Ovary (tissue), 9 donors: ENCODE measurements around the gene LTB. TPM values are rescaled to one million over a fixed set of nuclear protein-coding genes. Genes with fewer than 3 reads are reported as not detected.

ENCODE experiments used
- DNase-seq, 5 donors: peaks; one replicate each; pipeline ENCODE4 v3.0.0-alpha.2; 2019 to 2020
- H3K27ac ChIP-seq, 2 donors: fragments of 200-600 bp; one replicate each; pipeline versions ENCODE4 v1.5.1 to v1.8.0; 2019 to 2022
- H3K27me3 ChIP-seq: fragments of 200-600 bp; one replicate; pipeline ENCODE4 v1.8.0; 2022
- H3K36me3 ChIP-seq: fragments of 200-600 bp; sonication (generic); one replicate; pipeline ENCODE4 v1.5.1; 2019
- H3K4me1 ChIP-seq: one replicate; pipeline ENCODE4 v1.8.1; 2013; ENCODE audit warnings: mild to moderate bottlenecking, moderate library complexity; ENCODE audit not compliant: insufficient read depth
- H3K4me3 ChIP-seq: fragments of 200-600 bp; sonication (generic); one replicate; pipeline ENCODE4 v1.5.1; 2017
- H3K9me3 ChIP-seq, 2 donors: fragments of 200-600 bp in 1 of 2; sonication (generic) in 1 of 2; one replicate each; pipeline versions ENCODE4 v1.5.1 to v1.8.1; 2013 to 2019; ENCODE audit warnings: mild to moderate bottlenecking in 1 of 2, moderate library complexity in 1 of 2
- EP300 ChIP-seq: sonication (generic); formaldehyde crosslinking; IDR thresholded peaks from one replicate; pipeline ENCODE4 v1.6.1; 2017; ENCODE audit warnings: antibody characterized with exemption
- POLR2A ChIP-seq: fragments of 450-650 bp; IDR thresholded peaks from one replicate; pipeline ENCODE4 v1.6.1; 2017; ENCODE audit warnings: antibody characterized with exemption, mild to moderate bottlenecking, moderate library complexity
- WGBS, 3 donors: extraction: QIAGEN DNeasy Blood & Tissue Kit in 1 of 3; methylation state at CpG; one replicate each; pipeline versions ENCODE4 v1.1.5 to v1.1.7; 2013 to 2017; 5-methylcytosine and 5-hydroxymethylcytosine counted together
- intact Hi-C, 4 donors: fragments of 100-400 bp; cut with DNase I; formaldehyde crosslinking; loops; one replicate each; pipeline versions ENCODE4 v1.11.0 to v1.15.1; 2022 to 2023
- polyA plus RNA-seq, 2 donors: library from polyadenylated mRNA; stranded (reverse); fragments of 200-250 nt in 1 of 2; fragments of 350-450 nt in 1 of 2; fragmentation: Illumina TruSeq in 1 of 2; extraction: RNeasy Lipid Tissue Mini Kit (QIAGEN cat#74804) in 1 of 2; gene quantifications; one replicate each; pipeline ENCODE4 v1.2.3, GENCODE V29; 2013 to 2014
- total RNA-seq, 7 donors: library from RNA; depleted of rRNA in 2 of 7; stranded (reverse); fragments of >200 nt in 2 of 7; fragmentation: NEBNext Ultra II Directional in 3 of 7; extraction: Animal tissue kit (Norgen Biotek cat#: 25700) in 3 of 7; gene quantifications; one replicate each; pipeline versions ENCODE4 v1.1.0 to v1.2.4, GENCODE V29; 2016 to 2023
- TF ChIP-seq, protein P1 (sequence below), 3 donors: fragments of 450-650 bp in 2 of 3; fragments of 200-600 bp in 1 of 3; IDR thresholded peaks; one replicate each; pipeline versions ENCODE4 v1.5.1 to v1.8.0; 2016 to 2022; ENCODE audit warnings: antibody characterized with exemption in 3 of 3, mild to moderate bottlenecking in 1 of 3
- donor health status: DM: no; HTN: no; CAD: no; lungs with moderate emphysema.
- donor health status: DM: no; HTN: no; CAD: no.
- donor health status: Bipolar disorder and iron deficiency.
- donor health status: DM: yes; HTN: yes; CAD: no.
- donor health status: DM: no; HTN: no; CAD: no.
- donor health status: DM: yes; HTN: yes; CAD: no.

LTB gene
- total and polyA plus RNA-seq, 9 donors = 0.42 to 1.8 (median 0.60) TPM; not detected in 3

DNA sequence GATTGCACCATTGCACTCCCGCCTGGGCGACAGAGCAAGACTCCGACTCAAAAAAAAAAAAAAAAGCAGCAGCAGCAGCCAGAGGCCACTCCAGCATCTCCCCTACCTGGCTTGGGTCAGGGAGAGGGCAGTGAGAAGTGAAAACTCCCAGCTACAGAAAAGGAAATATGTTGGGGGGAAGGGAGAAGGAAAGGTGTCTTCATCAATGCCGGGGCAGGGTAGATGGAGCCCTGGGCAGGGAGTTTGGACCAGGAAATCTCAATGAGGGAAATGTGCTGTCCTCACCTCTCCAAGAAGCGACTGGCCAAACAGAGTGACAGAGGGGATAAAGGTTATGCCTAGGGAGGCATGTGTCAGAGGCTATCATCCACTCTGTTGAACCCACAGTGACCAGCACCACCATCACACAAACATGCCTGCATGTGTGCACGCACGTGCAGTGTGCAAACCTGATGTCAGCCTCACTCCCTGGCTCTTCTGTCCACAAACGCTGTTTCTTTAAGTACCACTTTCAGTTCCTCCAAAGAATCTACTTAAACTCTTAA lies 31.9 kb upstream of the LTB start:
- Histone ChIP-seq H3K4me3 (no peak overlapping the region), H3K27ac (no peak overlapping the region), H3K4me1 (no peaks in the 10 kb centered on the region), H3K9me3 (no peaks in the 10 kb centered on the region), H3K27me3 (no peaks in the 10 kb centered on the region), H3K36me3 (no peaks in the 10 kb centered on the region)
- intact Hi-C loops = loop anchor here in 1 of 4 donors (10.0 kb wide), 1 partner anchor 69 kb away; the partner anchor contains the start of genes ATP6V1G2, DDX39B and NFKBIL1
- no peak for DNase-seq
- 78% methylated on average over 8 of the region's 8 CpGs for WGBS, 3 donors
- no peak for TF ChIP-seq POLR2A
- TF ChIP-seq, protein P1, sequence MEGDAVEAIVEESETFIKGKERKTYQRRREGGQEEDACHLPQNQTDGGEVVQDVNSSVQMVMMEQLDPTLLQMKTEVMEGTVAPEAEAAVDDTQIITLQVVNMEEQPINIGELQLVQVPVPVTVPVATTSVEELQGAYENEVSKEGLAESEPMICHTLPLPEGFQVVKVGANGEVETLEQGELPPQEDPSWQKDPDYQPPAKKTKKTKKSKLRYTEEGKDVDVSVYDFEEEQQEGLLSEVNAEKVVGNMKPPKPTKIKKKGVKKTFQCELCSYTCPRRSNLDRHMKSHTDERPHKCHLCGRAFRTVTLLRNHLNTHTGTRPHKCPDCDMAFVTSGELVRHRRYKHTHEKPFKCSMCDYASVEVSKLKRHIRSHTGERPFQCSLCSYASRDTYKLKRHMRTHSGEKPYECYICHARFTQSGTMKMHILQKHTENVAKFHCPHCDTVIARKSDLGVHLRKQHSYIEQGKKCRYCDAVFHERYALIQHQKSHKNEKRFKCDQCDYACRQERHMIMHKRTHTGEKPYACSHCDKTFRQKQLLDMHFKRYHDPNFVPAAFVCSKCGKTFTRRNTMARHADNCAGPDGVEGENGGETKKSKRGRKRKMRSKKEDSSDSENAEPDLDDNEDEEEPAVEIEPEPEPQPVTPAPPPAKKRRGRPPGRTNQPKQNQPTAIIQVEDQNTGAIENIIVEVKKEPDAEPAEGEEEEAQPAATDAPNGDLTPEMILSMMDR (IDR thresholded peaks at IDR 0.05) = no peak
- no peak for TF ChIP-seq EP300

DNA sequence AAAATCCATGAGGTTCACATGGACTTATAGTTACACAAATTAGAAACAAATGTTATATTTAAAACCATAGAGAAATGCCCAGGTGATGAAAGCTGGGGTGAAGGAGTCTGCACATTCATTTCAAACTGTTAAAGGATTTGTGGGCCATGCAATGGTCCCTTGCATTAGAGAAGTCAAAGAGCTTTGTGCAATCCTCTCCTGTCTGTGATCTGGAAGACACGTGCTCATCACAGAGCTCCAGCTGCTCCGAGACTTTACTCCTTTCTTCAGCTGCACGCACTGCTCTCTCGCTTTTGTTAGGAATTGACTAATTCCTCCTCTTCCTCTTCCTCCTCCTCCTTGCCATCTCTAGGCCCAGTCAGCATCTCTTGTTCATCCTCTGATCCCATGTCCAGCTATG lies 28.7 kb upstream of the LTB start:
- H3K4me1 ChIP-seq = no peaks in the 10 kb centered on the region
- H3K27ac ChIP-seq = no peak overlapping the region
- no peak for TF ChIP-seq EP300
- TF ChIP-seq POLR2A = no peak
- TF ChIP-seq, protein P1 (IDR thresholded peaks at IDR 0.05) = no peak
- H3K27me3 ChIP-seq = no peaks in the 10 kb centered on the region
- no peak for DNase-seq
- WGBS, 3 donors = 44 to 56% (median 47%) methylated on average over 4 of the region's 4 CpGs
- no peaks in the 10 kb centered on the region for H3K9me3 ChIP-seq
- intact Hi-C loops = loop anchor here in 1 of 4 donors (10.0 kb wide), 1 partner anchor 66 kb away; the partner anchor contains the start of genes ATP6V1G2, DDX39B and NFKBIL1
- no peak overlapping the region for H3K4me3 ChIP-seq
- H3K36me3 ChIP-seq = no peaks in the 10 kb centered on the region

DNA sequence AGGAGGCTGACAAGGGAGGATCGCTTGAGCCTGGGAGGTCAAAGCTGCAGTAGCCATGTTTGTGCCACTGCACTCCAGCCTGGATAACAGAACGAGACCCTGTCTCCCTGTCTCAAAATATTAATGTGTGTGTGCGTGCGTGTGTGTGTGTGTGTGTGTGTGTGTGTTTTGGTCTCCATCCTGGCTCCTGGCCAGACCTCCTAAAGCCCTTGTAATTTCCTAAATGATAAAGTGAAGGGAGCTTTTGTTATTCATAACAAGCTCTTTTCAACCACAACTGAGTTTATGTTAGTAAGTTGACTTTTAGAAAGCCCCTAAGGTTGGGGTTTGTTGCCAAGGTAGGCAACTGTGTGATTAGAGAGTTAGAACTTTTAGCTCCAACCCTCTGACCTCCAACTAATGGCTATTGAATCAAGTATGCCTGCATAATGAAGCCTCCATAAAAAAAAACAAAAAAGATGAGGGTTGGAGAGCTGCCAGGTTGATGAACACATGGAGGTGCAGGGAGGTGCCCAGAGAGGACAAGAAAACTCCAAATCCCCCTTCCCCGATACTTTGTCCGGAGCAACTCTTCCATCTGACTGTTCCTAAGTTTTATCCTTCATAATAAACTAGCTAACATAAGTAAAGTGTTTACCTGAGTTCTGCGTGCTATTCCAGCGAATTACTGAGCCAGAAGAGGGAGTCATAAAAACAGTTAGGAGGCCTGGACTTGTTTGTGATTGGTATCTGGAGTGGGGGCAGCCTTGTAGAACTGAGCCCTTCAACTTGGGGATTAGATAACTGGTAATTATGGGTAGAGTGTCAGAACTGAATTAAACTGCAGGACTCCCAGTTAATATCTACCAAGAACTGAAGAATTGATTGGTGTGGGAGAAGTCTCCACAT lies 27.5 kb upstream of the LTB start:
- H3K9me3 ChIP-seq = no peaks in the 10 kb centered on the region
- DNase-seq = no peak
- no peak overlapping the region for H3K4me3 ChIP-seq
- H3K4me1 ChIP-seq = no peaks in the 10 kb centered on the region
- no peaks in the 10 kb centered on the region for H3K27me3 ChIP-seq
- no peaks in the 10 kb centered on the region for H3K36me3 ChIP-seq
- H3K27ac ChIP-seq = no peak overlapping the region
- TF ChIP-seq POLR2A (no peak), EP300 (no peak)
- TF ChIP-seq, protein P1 (IDR thresholded peaks at IDR 0.05) = no peak
- 41 to 52% (median 46%) methylated on average over 8 of the region's 8 CpGs for WGBS, 3 donors
- intact Hi-C loops = loop anchor here in 1 of 4 donors (10.0 kb wide), 1 partner anchor 65 kb away; the partner anchor contains the start of genes ATP6V1G2, DDX39B and NFKBIL1

DNA sequence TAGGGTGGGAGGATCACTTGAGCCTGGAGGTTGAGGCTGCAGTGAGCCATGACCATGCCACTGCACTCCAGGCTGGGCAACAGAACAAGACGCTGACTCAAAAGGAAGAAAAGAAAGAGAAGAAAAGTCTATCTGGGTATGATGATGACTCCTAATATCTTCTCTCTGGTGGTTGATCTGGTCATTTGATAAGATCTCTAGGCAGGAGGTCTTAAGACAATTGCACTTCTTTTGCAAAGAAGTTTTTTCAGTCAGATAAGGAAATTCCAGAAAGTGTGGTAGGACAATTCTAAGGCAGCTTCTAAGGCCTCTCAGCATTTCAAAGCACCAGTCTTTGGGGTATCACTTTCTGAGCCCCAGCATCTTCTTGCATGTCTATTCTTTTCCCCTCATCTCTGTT lies 25.1 kb upstream of the LTB start:
- intact Hi-C loops = no loop called here
- no peaks in the 10 kb centered on the region for H3K9me3 ChIP-seq
- WGBS, 3 donors = 78 to 89% (median 84%) methylated on average over 1 of the region's 1 CpG

More for the DNA sequence above, 25.1 kb upstream of the LTB start:
- DNase-seq = no peak
- no peaks in the 10 kb centered on the region for H3K36me3 ChIP-seq
- H3K27ac ChIP-seq = no peak overlapping the region
- no peak overlapping the region for H3K4me3 ChIP-seq
- TF ChIP-seq, protein P1 (IDR thresholded peaks at IDR 0.05) = no peak
- TF ChIP-seq POLR2A = no peak
- no peak for TF ChIP-seq EP300
- no peaks in the 10 kb centered on the region for H3K27me3 ChIP-seq
- no peaks in the 10 kb centered on the region for H3K4me1 ChIP-seq
